ENCODE measurements around the gene LRP3.

- TF ChIP-seq, protein P1, sequence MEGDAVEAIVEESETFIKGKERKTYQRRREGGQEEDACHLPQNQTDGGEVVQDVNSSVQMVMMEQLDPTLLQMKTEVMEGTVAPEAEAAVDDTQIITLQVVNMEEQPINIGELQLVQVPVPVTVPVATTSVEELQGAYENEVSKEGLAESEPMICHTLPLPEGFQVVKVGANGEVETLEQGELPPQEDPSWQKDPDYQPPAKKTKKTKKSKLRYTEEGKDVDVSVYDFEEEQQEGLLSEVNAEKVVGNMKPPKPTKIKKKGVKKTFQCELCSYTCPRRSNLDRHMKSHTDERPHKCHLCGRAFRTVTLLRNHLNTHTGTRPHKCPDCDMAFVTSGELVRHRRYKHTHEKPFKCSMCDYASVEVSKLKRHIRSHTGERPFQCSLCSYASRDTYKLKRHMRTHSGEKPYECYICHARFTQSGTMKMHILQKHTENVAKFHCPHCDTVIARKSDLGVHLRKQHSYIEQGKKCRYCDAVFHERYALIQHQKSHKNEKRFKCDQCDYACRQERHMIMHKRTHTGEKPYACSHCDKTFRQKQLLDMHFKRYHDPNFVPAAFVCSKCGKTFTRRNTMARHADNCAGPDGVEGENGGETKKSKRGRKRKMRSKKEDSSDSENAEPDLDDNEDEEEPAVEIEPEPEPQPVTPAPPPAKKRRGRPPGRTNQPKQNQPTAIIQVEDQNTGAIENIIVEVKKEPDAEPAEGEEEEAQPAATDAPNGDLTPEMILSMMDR (IDR thresholded peaks at IDR 0.05) = no peak
- no peak for TF ChIP-seq POLR2A (IDR thresholded peaks at IDR 0.05)
These were observed 379 bp downstream of the LRP3 start for GRCh38 chr19:33194532-33194885.
